ENCODE results near the gene TRPM3.
"Not testable (repeated sequence)": the region's sequence is repeated elsewhere in the genome, so short reads cannot be mapped to it uniquely, and the experiment has no call there.

The TRPM3 gene

DNA sequence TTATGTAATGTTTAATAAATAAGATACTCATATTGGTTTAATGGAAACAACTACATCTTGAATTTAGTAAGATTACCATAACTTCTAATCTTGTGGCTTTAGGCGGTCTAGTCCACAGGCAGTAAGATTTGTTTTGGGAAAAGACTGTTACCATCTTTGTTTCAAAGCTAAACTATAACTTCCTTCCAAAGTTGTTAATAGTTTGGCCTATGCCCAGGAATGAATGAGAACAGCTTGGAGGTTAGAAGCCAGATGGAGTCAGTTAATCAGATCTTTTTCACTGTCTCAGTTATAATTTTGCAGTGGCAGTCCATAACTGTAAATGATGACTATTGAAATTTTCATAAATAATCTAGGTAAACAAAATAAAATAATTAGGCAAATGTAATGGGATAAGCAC is 465.1 kb downstream of the TRPM3 start:
- Histone ChIP-seq H3K9ac (ENCODE audit: low read depth, low read length) (no peak overlapping the region), H3K9me3 (ENCODE audit: control insufficient read depth, insufficient read depth, low read length) (peaks cover 8% of the 10 kb centered on the region), H3K36me3 (ENCODE audit: insufficient read depth, low read length) (no peaks in the 10 kb centered on the region), H3K4me1 (ENCODE audit: insufficient read depth, low read length) (no peaks in the 10 kb centered on the region)

DNA sequence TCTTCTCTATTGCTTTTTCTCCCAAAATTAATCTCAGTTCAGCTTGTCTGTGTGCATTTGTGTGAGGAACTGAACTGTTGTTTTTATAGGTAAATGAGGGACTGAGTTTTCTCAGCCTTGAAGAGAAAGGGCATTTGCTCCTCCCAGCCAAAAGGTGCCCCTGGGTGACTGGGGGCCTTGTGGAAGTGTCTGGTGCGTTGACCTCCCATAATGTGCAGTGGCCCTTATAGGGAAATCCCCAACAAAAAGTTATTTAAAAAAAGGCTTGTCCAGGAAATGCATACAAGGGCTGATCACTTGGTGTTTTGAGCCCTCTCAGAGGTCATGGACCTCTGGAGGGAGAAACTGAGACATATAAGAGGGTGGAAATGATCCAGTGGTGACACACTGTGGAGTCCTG is 467.3 kb downstream of the TRPM3 start:
- no peak overlapping the region for H3K9ac ChIP-seq (ENCODE audit: low read depth, low read length)
- H3K36me3 ChIP-seq (ENCODE audit: insufficient read depth, low read length), result no peaks in the 10 kb centered on the region
- no peaks in the 10 kb centered on the region for H3K4me1 ChIP-seq (ENCODE audit: insufficient read depth, low read length)
- peaks cover 4% of the 10 kb centered on the region; the same call in 1 of the 2 replicates for H3K9me3 ChIP-seq (ENCODE audit: control insufficient read depth, insufficient read depth, low read length)

DNA sequence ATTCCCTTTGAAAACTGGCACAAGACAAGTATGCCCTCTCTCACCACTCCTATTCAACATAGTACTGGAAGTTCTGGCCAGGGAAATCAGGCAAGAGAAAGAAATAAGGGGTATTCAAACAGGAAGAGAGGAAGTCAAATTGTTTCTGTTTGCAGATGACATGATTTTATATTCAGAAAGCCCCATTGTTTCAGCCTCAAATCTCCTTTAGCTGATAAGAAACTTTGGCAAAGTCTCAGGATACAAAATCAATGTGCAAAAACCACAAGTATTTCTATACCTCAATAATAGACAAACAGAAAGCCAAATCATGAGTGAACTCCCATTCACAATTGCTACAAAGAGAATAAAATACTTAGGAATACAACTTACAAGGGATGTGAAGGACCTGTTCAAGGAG is 476.8 kb downstream of the TRPM3 start:
- H3K4me1 ChIP-seq (ENCODE audit: insufficient read depth, low read length); H3K9me3 ChIP-seq (ENCODE audit: control insufficient read depth, insufficient read depth, low read length); H3K9ac ChIP-seq (ENCODE audit: low read depth, low read length); H3K36me3 ChIP-seq (ENCODE audit: insufficient read depth, low read length): not testable (repeated sequence)

DNA sequence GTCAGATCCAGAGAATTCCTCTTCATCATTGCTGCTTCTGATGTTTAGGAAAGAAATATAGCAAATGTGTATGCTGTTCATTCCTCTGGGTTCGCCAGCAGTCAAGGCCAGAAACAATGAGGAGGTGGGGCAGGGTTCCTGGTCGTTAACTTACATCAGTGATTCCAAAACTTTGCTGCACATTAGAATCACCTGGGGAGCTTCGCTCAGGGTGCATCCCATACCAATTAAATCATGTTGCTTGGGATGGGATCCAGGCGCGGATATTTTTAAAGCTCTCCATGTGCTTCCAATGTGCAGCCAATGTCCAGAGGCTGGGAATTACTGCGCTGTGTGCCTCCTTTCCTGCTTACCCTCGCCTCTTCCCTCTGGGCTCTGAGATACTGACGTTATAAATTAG is 479.1 kb downstream of the TRPM3 start:
- Histone ChIP-seq H3K4me1 (ENCODE audit: insufficient read depth, low read length) (peaks cover 3% of the 10 kb centered on the region; the same call in 1 of the 2 replicates), H3K36me3 (ENCODE audit: insufficient read depth, low read length) (no peaks in the 10 kb centered on the region), H3K9ac (ENCODE audit: low read depth, low read length) (no peak overlapping the region), H3K9me3 (ENCODE audit: control insufficient read depth, insufficient read depth, low read length) (no peaks in the 10 kb centered on the region)

DNA sequence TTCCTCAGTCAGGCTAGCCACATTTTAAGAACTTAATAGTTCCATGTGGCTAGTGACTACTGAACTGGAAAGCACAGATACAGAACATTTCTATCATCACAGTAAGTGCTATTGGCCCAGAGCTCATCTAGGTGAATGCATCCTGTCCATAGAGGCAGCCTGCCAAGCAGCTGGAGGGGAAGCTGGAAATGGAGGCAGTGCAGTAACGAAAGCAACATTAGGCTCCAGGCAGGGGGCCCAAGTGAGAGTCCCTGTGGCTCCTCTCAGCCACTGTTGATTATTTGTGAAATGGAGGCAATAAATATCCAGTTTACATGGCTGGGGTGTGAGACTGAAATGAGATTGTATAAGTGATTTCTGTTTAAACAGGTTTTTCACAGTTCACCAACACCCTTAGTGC is 479.8 kb downstream of the TRPM3 start:
- Histone ChIP-seq H3K4me1 (ENCODE audit: insufficient read depth, low read length) (peaks cover 3% of the 10 kb centered on the region; the same call in 1 of the 2 replicates), H3K9ac (ENCODE audit: low read depth, low read length) (no peak overlapping the region), H3K36me3 (ENCODE audit: insufficient read depth, low read length) (no peaks in the 10 kb centered on the region), H3K9me3 (ENCODE audit: control insufficient read depth, insufficient read depth, low read length) (no peaks in the 10 kb centered on the region)

DNA sequence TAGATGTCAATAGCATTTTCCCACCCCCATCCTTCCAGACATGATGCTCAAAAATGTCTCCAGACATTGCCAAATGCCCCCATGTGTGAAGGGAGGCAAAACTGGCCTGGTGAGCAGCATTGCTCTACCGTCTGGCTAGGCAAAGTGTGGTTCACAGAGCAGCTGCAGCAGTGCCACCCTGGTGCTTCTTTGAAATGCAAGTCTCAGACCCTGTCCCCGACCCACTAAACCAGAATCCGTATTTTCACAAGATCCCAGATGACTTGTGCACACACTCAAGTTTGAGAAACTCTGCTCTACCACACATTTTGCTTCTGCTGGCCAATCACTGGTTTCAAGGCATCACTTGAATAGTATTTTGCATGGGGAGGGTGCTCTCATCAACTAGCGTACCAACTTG is 480.4 kb downstream of the TRPM3 start:
- H3K9ac ChIP-seq (ENCODE audit: low read depth, low read length), result no peak overlapping the region
- H3K4me1 ChIP-seq (ENCODE audit: insufficient read depth, low read length), result peaks cover 3% of the 10 kb centered on the region; the same call in 1 of the 2 replicates
- no peaks in the 10 kb centered on the region for H3K36me3 ChIP-seq (ENCODE audit: insufficient read depth, low read length)
- H3K9me3 ChIP-seq (ENCODE audit: control insufficient read depth, insufficient read depth, low read length), result no peaks in the 10 kb centered on the region

DNA sequence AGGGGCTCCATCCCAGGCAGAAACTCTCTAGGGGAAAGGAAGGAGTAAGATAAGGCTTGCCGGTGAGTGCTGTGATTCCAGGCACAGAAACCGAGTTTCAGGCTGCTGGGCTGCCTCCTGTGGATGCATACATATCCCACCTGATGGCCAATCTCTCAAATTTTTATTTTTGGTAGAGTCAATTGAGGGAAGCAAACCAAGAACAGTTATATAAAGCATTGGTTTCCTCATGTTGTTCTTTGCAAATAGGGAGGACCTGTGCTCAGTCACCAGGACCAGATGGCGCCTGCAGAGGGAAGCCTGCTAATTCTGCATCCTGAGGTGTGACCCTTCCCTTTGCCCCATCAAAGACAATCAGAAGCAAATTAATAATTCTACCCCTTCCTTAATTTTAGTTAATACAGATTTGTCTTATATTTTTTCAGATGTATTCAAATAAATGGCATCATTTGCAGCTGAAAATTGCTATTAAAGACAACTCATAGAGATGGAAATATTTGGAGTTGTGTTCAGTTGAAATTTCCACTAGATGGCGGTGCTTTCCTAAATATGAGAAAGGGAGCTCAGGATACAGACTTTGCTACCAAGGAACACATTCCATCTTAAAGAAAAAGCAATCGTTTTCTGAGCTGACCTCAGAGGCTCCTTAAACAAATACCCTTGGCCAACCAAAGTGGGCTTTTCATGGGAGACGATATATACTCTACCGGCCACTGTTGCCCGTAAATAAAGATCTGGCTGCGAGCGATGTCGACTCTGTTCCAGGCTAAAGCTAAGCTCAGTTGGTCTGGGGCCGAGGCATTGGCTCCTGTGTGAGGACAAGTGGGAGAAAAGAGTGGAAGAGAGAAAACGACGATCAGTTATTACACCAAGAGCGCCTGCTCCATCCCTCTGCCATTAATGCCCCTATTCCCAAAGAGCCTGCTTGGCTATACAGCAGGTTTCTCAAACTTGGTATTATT is 481.3 kb downstream of the TRPM3 start:
- H3K36me3 ChIP-seq (ENCODE audit: insufficient read depth, low read length), result no peaks in the 10 kb centered on the region
- peak overlapping the region; percentile 51 for H3K9ac ChIP-seq (ENCODE audit: low read depth, low read length)
- peaks cover 3% of the 10 kb centered on the region; the same call in 1 of the 2 replicates for H3K4me1 ChIP-seq (ENCODE audit: insufficient read depth, low read length)
- no peaks in the 10 kb centered on the region for H3K9me3 ChIP-seq (ENCODE audit: control insufficient read depth, insufficient read depth, low read length)

DNA sequence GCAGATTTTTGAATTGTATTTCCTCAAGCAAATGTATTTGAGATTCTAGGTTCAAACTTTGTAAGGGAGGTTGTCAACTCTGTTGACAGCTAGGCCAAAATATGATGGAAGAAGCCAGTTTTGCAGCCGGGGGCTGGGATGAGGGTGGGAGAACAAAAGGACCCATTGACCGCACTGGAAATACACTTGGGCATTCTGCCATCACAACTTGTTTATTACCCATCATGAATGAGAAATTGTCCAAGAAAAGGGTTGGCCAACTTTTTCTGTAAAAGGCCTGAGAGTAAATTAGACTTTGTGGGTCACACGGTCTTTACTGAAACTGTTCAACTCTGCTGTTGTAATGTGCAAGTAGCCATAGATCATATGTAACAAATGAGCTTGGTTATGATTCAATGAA is 485.6 kb downstream of the TRPM3 start:
- no peaks in the 10 kb centered on the region for H3K4me1 ChIP-seq (ENCODE audit: insufficient read depth, low read length)
- no peak overlapping the region for H3K9ac ChIP-seq (ENCODE audit: low read depth, low read length)
- H3K36me3 ChIP-seq (ENCODE audit: insufficient read depth, low read length), result no peaks in the 10 kb centered on the region
- H3K9me3 ChIP-seq (ENCODE audit: control insufficient read depth, insufficient read depth, low read length), result no peaks in the 10 kb centered on the region

DNA sequence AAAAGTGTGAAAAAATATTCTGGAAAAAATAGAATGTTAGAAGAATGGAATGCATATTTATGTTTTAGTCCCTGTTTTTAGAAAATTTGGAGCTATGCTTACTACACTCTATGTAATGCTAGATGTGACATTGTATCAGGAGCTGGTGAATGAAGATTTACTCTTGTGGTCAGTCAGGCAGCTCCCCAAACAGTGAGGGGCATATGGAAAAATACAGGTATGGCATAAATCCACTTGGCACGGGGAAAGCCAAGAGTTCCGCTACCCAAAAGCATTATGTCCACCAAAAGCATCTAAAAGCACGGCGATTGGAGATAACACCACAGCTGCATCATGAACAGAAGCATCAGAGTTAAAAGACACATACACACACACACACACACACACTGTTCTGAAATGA is 486.7 kb downstream of the TRPM3 start:
- no peaks in the 10 kb centered on the region for H3K9me3 ChIP-seq (ENCODE audit: control insufficient read depth, insufficient read depth, low read length)
- H3K36me3 ChIP-seq (ENCODE audit: insufficient read depth, low read length), result no peaks in the 10 kb centered on the region
- H3K4me1 ChIP-seq (ENCODE audit: insufficient read depth, low read length), result no peaks in the 10 kb centered on the region
- H3K9ac ChIP-seq (ENCODE audit: low read depth, low read length), result no peak overlapping the region

DNA sequence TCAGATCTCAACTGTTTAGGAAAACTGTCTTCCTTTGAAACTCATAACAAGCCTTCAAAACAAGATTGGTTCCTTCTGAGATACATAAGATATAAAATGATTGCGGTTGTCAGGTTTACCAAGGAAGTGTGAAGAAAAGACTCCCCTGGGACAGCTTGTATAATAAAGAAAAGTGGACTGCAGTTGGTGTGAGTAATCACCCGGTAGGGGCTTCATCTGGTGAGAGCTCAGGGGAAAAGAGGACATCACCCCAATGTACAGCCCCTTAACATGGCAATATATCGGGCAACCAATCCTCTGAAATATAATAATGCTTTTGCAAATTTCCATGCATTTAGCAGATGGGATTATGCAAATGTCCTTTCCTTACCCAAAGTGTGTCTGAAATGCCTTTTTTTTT is 490.4 kb downstream of the TRPM3 start:
- Histone ChIP-seq H3K9me3 (ENCODE audit: control insufficient read depth, insufficient read depth, low read length) (no peaks in the 10 kb centered on the region), H3K9ac (ENCODE audit: low read depth, low read length) (no peak overlapping the region), H3K36me3 (ENCODE audit: insufficient read depth, low read length) (no peaks in the 10 kb centered on the region), H3K4me1 (ENCODE audit: insufficient read depth, low read length) (no peaks in the 10 kb centered on the region)

DNA sequence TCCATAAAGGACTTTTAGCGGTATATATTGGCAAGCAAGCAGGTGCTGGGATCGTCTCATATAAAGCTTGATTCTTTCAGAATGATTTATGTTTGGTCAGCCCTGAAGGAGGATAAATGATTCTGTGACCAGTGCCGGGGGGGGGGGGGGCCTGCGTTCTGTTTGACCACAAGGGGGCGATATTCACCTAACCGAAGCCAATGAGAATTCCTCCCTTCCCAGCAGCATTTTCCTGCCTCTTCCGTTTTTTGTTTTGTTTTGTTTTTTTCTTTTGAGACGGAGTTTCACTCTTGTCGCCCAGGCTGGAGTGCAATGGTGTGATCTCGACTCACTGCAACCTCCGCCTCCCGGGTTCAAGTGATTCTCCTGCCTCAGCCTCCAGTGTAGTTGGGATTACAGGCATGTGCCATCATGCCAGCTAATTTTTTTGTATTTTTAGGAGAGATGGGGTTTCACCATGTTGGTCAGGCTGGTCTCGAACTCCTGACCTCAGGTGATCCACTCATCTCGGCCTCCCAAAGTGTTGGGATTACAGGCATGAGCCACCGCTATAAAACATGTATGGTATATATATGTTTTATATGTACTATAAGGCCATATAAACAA is 492.2 kb downstream of the TRPM3 start:
- peak overlapping the region; percentile 16; the same call in 1 of the 2 replicates for H3K9ac ChIP-seq (ENCODE audit: low read depth, low read length)
- H3K9me3 ChIP-seq (ENCODE audit: control insufficient read depth, insufficient read depth, low read length); H3K4me1 ChIP-seq (ENCODE audit: insufficient read depth, low read length); H3K36me3 ChIP-seq (ENCODE audit: insufficient read depth, low read length): not testable (repeated sequence)

DNA sequence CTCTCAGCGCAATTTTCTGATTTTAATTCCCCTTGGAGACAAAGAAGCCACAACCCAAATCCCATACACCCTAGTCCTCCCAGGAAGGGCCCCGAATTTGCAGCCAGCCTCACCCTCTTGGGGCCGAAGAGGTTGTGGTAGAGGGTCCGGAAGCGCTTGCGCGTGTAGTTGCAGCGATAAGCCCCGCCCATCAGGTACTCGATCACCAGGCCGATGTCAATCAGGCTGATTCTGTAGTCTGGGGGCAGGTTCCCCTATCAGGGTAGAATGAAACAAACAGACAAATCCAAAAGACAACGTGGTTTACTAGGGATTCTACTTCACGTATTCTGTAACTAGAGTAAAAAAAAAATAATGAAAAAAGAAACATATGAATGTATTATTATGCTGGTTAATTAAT is 496.3 kb downstream of the TRPM3 start:
- Histone ChIP-seq H3K9me3 (ENCODE audit: control insufficient read depth, insufficient read depth, low read length) (peaks cover 4% of the 10 kb centered on the region), H3K36me3 (ENCODE audit: insufficient read depth, low read length) (no peaks in the 10 kb centered on the region)

DNA sequence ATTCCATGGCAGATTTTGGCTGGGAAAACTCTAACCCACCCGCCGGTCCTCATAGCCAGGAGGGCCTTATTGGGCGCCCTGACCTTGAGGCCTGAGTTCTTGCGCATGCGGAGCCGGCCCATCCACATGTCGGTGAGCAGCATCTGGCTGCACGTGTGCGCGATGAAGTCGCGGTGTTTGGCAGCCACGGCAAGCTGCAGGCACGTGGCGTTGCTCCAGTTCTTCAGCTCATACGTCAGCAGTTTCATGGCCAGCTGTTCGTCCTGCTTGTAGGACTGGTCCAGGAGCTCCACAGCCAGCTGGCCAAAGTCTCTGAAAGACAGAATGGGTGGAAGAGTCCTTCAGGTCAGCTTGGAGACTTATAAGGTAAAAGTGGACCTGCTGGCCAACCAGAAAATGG is 502.6 kb downstream of the TRPM3 start:
- no peaks in the 10 kb centered on the region for H3K36me3 ChIP-seq (ENCODE audit: insufficient read depth, low read length)
- peaks cover 4% of the 10 kb centered on the region for H3K9me3 ChIP-seq (ENCODE audit: control insufficient read depth, insufficient read depth, low read length)
- H3K4me1 ChIP-seq (ENCODE audit: insufficient read depth, low read length), result no peaks in the 10 kb centered on the region
- no peak overlapping the region for H3K9ac ChIP-seq (ENCODE audit: low read depth, low read length)

More for the DNA sequence above, 496.3 kb downstream of the TRPM3 start:
- Histone ChIP-seq H3K4me1 (ENCODE audit: insufficient read depth, low read length) (no peaks in the 10 kb centered on the region), H3K9ac (ENCODE audit: low read depth, low read length) (no peak overlapping the region)

DNA sequence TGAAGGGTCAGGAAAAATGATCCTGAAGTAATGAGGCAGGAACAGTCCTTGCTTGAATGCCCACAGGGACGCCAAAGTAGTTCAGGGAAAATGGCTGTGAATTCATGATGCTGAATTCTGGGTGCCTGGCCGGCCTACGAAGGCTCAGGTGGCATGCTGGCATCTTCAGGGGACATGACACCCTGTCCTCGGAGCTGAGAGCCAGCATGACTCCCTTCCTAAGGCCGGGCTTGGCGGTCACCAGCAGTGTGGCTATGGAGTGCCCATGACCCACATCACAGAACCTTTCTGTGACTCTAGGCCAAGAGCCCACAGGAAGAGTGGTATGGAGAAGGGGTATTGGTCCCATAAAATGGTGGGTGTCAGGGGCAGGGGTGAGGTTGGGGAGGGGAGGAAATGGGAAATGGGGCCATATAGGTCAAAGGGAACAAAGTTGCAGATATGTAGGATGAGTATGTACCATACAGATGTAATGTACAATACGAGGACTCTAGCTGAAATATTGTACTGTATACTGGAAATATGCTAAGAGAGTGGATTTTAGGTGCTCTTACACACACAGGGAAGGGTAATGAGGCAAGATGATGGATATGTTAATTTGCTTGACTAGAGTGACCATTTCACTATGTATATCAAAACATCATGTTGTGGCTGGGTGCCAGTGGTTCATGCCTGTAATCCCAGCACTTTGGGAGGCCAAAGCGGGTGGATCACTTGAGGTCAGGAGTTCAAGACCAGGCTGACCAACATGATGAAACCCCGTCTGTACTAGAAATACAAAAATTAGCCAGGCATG is 504.2 kb downstream of the TRPM3 start:
- no peaks in the 10 kb centered on the region for H3K4me1 ChIP-seq (ENCODE audit: insufficient read depth, low read length)
- H3K36me3 ChIP-seq (ENCODE audit: insufficient read depth, low read length), result no peaks in the 10 kb centered on the region
- no peaks in the 10 kb centered on the region; the same call in 1 of the 2 replicates for H3K9me3 ChIP-seq (ENCODE audit: control insufficient read depth, insufficient read depth, low read length)
- no peak overlapping the region for H3K9ac ChIP-seq (ENCODE audit: low read depth, low read length)
